OCI-LY3 (cell line): Measurements from ENCODE around the gene DMAC2L.

Experiments
- EZH2phosphoT487 ChIP-seq: fragments of 200-600 bp; shearing (Covaris generic); IDR thresholded peaks from 2 replicates; pipeline ENCODE4 v1.6.1; 2018; ENCODE audit warnings: antibody characterized with exemption, mixed run types, low read depth
- TF ChIP-seq, protein P1 (sequence below): fragments of 200-600, 300-600 bp; sonication (generic); IDR thresholded peaks from 2 replicates; pipeline ENCODE4 v1.5.1; 2014; ENCODE audit warnings: antibody characterized with exemption, low read length, low read depth

DNA sequence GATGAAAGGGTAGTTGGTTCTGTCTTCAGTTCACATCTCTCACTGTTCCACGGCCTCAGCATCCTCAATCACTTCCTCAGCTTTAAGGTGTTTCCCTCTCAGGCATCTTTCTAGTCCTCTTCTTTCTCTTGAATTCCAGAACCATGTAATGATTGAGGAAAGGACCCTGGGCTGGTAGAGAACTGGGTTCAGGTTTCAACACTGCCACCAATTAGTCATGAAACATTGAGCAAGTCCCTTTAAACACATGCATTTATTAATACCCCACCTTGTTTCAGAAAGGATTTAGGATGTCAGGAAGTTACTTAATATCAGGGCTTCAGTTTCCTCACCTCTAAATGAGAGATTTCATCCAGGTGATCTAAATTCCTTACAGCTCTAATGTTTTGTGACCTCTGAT is 7.2 kb downstream of the DMAC2L start:
- TF ChIP-seq, protein P1, sequence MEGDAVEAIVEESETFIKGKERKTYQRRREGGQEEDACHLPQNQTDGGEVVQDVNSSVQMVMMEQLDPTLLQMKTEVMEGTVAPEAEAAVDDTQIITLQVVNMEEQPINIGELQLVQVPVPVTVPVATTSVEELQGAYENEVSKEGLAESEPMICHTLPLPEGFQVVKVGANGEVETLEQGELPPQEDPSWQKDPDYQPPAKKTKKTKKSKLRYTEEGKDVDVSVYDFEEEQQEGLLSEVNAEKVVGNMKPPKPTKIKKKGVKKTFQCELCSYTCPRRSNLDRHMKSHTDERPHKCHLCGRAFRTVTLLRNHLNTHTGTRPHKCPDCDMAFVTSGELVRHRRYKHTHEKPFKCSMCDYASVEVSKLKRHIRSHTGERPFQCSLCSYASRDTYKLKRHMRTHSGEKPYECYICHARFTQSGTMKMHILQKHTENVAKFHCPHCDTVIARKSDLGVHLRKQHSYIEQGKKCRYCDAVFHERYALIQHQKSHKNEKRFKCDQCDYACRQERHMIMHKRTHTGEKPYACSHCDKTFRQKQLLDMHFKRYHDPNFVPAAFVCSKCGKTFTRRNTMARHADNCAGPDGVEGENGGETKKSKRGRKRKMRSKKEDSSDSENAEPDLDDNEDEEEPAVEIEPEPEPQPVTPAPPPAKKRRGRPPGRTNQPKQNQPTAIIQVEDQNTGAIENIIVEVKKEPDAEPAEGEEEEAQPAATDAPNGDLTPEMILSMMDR: no peak
- no peak for TF ChIP-seq EZH2phosphoT487
